Stimulated activated CD8-positive, alpha-beta memory T cell treated with anti-CD3 and anti-CD28 coated beads, Interleukin-12 subunit alpha, Interleukin-12 subunit beta, amount 100 ng/mL, for 4 hours (primary cell): ENCODE data around the gene SGCD.
"Not testable (repeated sequence)": the region's sequence is repeated elsewhere in the genome, so short reads cannot be mapped to it uniquely, and the experiment has no call there.

Experiments
- DNase-seq: peaks from one replicate; pipeline ENCODE4 v3.0.0-alpha.2; 2020; ENCODE audit warnings: low read depth

SGCD gene

GRCh38 chr5:156570615-156571014, 243.7 kb downstream of the SGCD start:
- DNase-seq = no peak

GRCh38 chr5:156581725-156582124, 254.8 kb downstream of the SGCD start:
- no peak for DNase-seq

- DNase-seq = no peak
These were observed 255.2 kb downstream of the SGCD start for GRCh38 chr5:156582193-156582598.

- DNase-seq = no peak
These were observed 257.9 kb downstream of the SGCD start for GRCh38 chr5:156584871-156585270.

GRCh38 chr5:156585999-156586398, 259.0 kb downstream of the SGCD start:
- no peak for DNase-seq

- DNase-seq = no peak
These were observed 260.0 kb downstream of the SGCD start for GRCh38 chr5:156587012-156587411.

- DNase-seq = no peak
These were observed 261.3 kb downstream of the SGCD start for GRCh38 chr5:156588306-156588705.

- DNase-seq = no peak
These were observed 262.4 kb downstream of the SGCD start for GRCh38 chr5:156589104-156589945.

GRCh38 chr5:156589946-156590216, 262.9 kb downstream of the SGCD start:
- no peak for DNase-seq

- no peak for DNase-seq
These were observed 264.0 kb downstream of the SGCD start for GRCh38 chr5:156590978-156591377.

- no peak for DNase-seq
These were observed 264.7 kb downstream of the SGCD start for GRCh38 chr5:156591631-156592030.

- DNase-seq = no peak
These were observed 266.6 kb downstream of the SGCD start for GRCh38 chr5:156593546-156593945.

- no peak for DNase-seq
These were observed 267.4 kb downstream of the SGCD start for GRCh38 chr5:156594406-156594805.

- no peak for DNase-seq
These were observed 268.3 kb downstream of the SGCD start for GRCh38 chr5:156595132-156595787.

- DNase-seq = no peak
These were observed 270.3 kb downstream of the SGCD start for GRCh38 chr5:156597276-156597675.

GRCh38 chr5:156598964-156599363, 272.0 kb downstream of the SGCD start:
- DNase-seq = no peak

- DNase-seq = not testable (repeated sequence)
These were observed 283.6 kb downstream of the SGCD start for GRCh38 chr5:156610582-156610981.

- DNase-seq = no peak
These were observed 288.9 kb downstream of the SGCD start for GRCh38 chr5:156615901-156616300.

GRCh38 chr5:156617426-156617825, 290.5 kb downstream of the SGCD start:
- no peak for DNase-seq

- DNase-seq = no peak
These were observed 291.6 kb downstream of the SGCD start for GRCh38 chr5:156618601-156619000.

GRCh38 chr5:156621719-156622118, 294.8 kb downstream of the SGCD start:
- no peak for DNase-seq

- no peak for DNase-seq
These were observed 296.5 kb downstream of the SGCD start for GRCh38 chr5:156623381-156624040.

GRCh38 chr5:156624686-156625085, 297.7 kb downstream of the SGCD start:
- DNase-seq = no peak
